A549 (cell line): ENCODE results near the gene INTS6L.

Source experiments
- CBX8 ChIP-seq: fragments of 200-600 bp; sonication (generic); IDR thresholded peaks from 2 replicates; pipeline ENCODE4 v1.6.1; 2016
- CEBPB ChIP-seq, 2 experiments: fragments of >200 bp in 1 of 2; sonication (Bioruptor Twin) in 1 of 2; formaldehyde crosslinking in 1 of 2; IDR thresholded peaks; 2 replicates each; pipeline ENCODE4 v1.6.1; 2012 to 2016
- CTCF ChIP-seq: fragments of >200 bp; sonication (Bioruptor Twin); formaldehyde crosslinking; IDR thresholded peaks from 3 replicates; pipeline ENCODE4 v1.5.1; 2016
- JUN ChIP-seq, 2 experiments: fragments of >200 bp; sonication (Bioruptor Twin); formaldehyde crosslinking; IDR thresholded peaks; 2 replicates in 1 of 2; 3 replicates in 1 of 2; pipeline ENCODE4 v1.6.1; 2016 to 2017
- KDM1A ChIP-seq: fragments of 200-600 bp; sonication (generic); IDR thresholded peaks from 2 replicates; pipeline ENCODE4 v1.6.1; 2016; ENCODE audit warnings: low read depth, mild to moderate bottlenecking
- MYC ChIP-seq: IDR thresholded peaks from 2 replicates; pipeline ENCODE4 v1.6.1; 2012; ENCODE audit warnings: mild to moderate bottlenecking, inconsistent platforms, low read length, improper control_type of control experiment, borderline replicate concordance
- RNF2 ChIP-seq: fragments of 200-600 bp; sonication (generic); IDR thresholded peaks from 2 replicates; pipeline ENCODE4 v1.6.1; 2016; ENCODE audit warnings: low read depth, mild to moderate bottlenecking, antibody characterized with exemption, moderate library complexity, borderline replicate concordance

GRCh38 chrX:135629342-135629741 is 108.9 kb downstream of the INTS6L start:
- no peak for TF ChIP-seq CTCF
- TF ChIP-seq JUN (IDR thresholded peaks at IDR 0.05): no peak
- TF ChIP-seq CEBPB (IDR thresholded peaks at IDR 0.05): no peak
- no peak for TF ChIP-seq MYC
- no peak for TF ChIP-seq RNF2
- TF ChIP-seq KDM1A: no peak
- no peak for TF ChIP-seq CBX8
